ENCODE measurements around the gene NEURL4. TPM values are rescaled to one million over a fixed set of nuclear protein-coding genes. Genes with fewer than 3 reads are reported as not detected.
A peak's percentile ranks its signal among the peaks of the same experiment; 100 is the strongest.
"Not testable (repeated sequence)": the region's sequence is repeated elsewhere in the genome, so short reads cannot be mapped to it uniquely, and the experiment has no call there.

Gene NEURL4
- polyA plus RNA-seq, 6 donors from 2014 or later, result 1.2 to 2.7 (median 1.9) TPM; not detected in 1

- Mint-ChIP-seq H3K27ac (peak overlapping the region in 4 of 6 donors; percentile 74 to 98 (median 88)), H3K4me3 (peak overlapping the region; percentile 90 to 97 (median 95)), H3K36me3 (peaks cover 0 to 15% of the 10 kb centered on the region in 2 donors), H3K4me1 (peaks cover 45 to 52% (median 46%) of the 10 kb centered on the region in 3 donors)
- peak; percentile 34 to 41 for ATAC-seq (ENCODE audit: low read depth in 2 of 2)
- not testable (repeated sequence) for DNase-seq, H3K9me3 Mint-ChIP-seq, H3K27me3 Mint-ChIP-seq
These were observed 8.5 kb upstream of the NEURL4 start for GRCh38 chr17:7337600-7337999.

- DNase-seq (peak; percentile 61), ATAC-seq (ENCODE audit: low read depth in 2 of 2) (peak; percentile 93)
- peaks cover 0 to 12% of the 10 kb centered on the region in 2 donors for H3K36me3 Mint-ChIP-seq
- peak within 1 kb of the TSS; percentile 86 to 98 (median 94) for H3K27ac Mint-ChIP-seq
- H3K27me3 Mint-ChIP-seq, result no peaks in the 10 kb centered on the region
- H3K4me1 Mint-ChIP-seq, result peaks cover 46 to 57% (median 51%) of the 10 kb centered on the region in 3 donors
- no peaks in the 10 kb centered on the region for H3K9me3 Mint-ChIP-seq
- H3K4me3 Mint-ChIP-seq, result peak within 1 kb of the TSS; percentile 90 to 97 (median 95)
These were observed 7.4 kb upstream of the NEURL4 start, which contains the start of gene ACAP1 for GRCh38 chr17:7336240-7337175. Gene ACAP1 (plus strand): TSS chr17:7336529. CDS start chr17:7336735, 206 bp downstream.

GRCh38 chr17:7335765-7336164 is 6.6 kb upstream of the NEURL4 start:
- not testable (repeated sequence) for ATAC-seq (ENCODE audit: low read depth in 2 of 2); H3K27me3 Mint-ChIP-seq; H3K36me3 Mint-ChIP-seq; DNase-seq; H3K9me3 Mint-ChIP-seq
- peaks cover 46 to 58% (median 53%) of the 10 kb centered on the region in 3 donors for H3K4me1 Mint-ChIP-seq
- H3K27ac Mint-ChIP-seq, result peak overlapping the region in 5 of 6 donors; percentile 86 to 97 (median 91)
- peak overlapping the region; percentile 90 to 97 (median 95) for H3K4me3 Mint-ChIP-seq

- peaks cover 0 to 8% of the 10 kb centered on the region in 2 donors for H3K36me3 Mint-ChIP-seq
- ATAC-seq (ENCODE audit: low read depth in 2 of 2), result no peak
- DNase-seq, result no peak
- H3K9me3 Mint-ChIP-seq, result no peaks in the 10 kb centered on the region
- peak overlapping the region; percentile 42 to 97 (median 94) for H3K4me3 Mint-ChIP-seq
- H3K4me1 Mint-ChIP-seq, result peaks cover 45 to 64% (median 59%) of the 10 kb centered on the region in 3 donors
- peak overlapping the region in 5 of 6 donors; percentile 76 to 96 (median 89) for H3K27ac Mint-ChIP-seq
- H3K27me3 Mint-ChIP-seq, result no peaks in the 10 kb centered on the region
These were observed 5.9 kb upstream of the NEURL4 start for GRCh38 chr17:7334938-7335538.

GRCh38 chr17:7332600-7333069 is 3.5 kb upstream of the NEURL4 start:
- peak overlapping the region in 5 of 6 donors; percentile 47 to 92 (median 67) for H3K27ac Mint-ChIP-seq
- H3K27me3 Mint-ChIP-seq, result not testable (repeated sequence)
- peak; percentile 36 for DNase-seq

GRCh38 chr17:7332111-7332510 is 3.0 kb upstream of the NEURL4 start:
- peak overlapping the region in 2 of 6 donors; percentile 63 to 67 for H3K27ac Mint-ChIP-seq
- peak overlapping the region in 7 of 8 donors; percentile 30 to 79 (median 52) for H3K4me3 Mint-ChIP-seq
- no peak for ATAC-seq (ENCODE audit: low read depth in 2 of 2)
- peaks cover 53 to 67% (median 65%) of the 10 kb centered on the region in 3 donors for H3K4me1 Mint-ChIP-seq
- H3K9me3 Mint-ChIP-seq, result no peaks in the 10 kb centered on the region
- no peak for DNase-seq
- H3K27me3 Mint-ChIP-seq, result no peaks in the 10 kb centered on the region
- no peaks in the 10 kb centered on the region for H3K36me3 Mint-ChIP-seq

More at GRCh38 chr17:7332600-7333069, 3.5 kb upstream of the NEURL4 start:
- Mint-ChIP-seq H3K4me3 (peak overlapping the region; percentile 30 to 79 (median 46)), H3K4me1 (peaks cover 54 to 68% (median 67%) of the 10 kb centered on the region in 3 donors)
- not testable (repeated sequence) for H3K36me3 Mint-ChIP-seq; H3K9me3 Mint-ChIP-seq; ATAC-seq (ENCODE audit: low read depth in 2 of 2)

GRCh38 chr17:7330638-7331015 is 1.5 kb upstream of the NEURL4 start:
- DNase-seq, result no peak

GRCh38 chr17:7329997-7330637 is 982 bp upstream of the NEURL4 start:
- ATAC-seq (ENCODE audit: low read depth in 2 of 2) (peak; percentile 57 to 62), DNase-seq (peak; percentile 84)
- Mint-ChIP-seq H3K4me3 (peak overlapping the region; percentile 87 to 99 (median 96)), H3K36me3 (no peaks in the 10 kb centered on the region), H3K27ac (peak overlapping the region; percentile 93 to 98 (median 96)), H3K27me3 (no peaks in the 10 kb centered on the region), H3K9me3 (no peaks in the 10 kb centered on the region), H3K4me1 (peaks cover 40 to 56% (median 55%) of the 10 kb centered on the region in 3 donors)

More at GRCh38 chr17:7330638-7331015, 1.5 kb upstream of the NEURL4 start:
- Mint-ChIP-seq H3K27me3 (no peaks in the 10 kb centered on the region), H3K4me1 (peaks cover 45 to 61% (median 60%) of the 10 kb centered on the region in 3 donors), H3K27ac (peak overlapping the region in 3 of 6 donors; percentile 80 to 97 (median 96)), H3K36me3 (no peaks in the 10 kb centered on the region), H3K4me3 (peak overlapping the region; percentile 22 to 99 (median 93)), H3K9me3 (no peaks in the 10 kb centered on the region)
- no peak for ATAC-seq (ENCODE audit: low read depth in 2 of 2)

GRCh38 chr17:7329374-7329996 is 350 bp upstream of the NEURL4 start:
- ATAC-seq (ENCODE audit: low read depth in 2 of 2), result peak; percentile 67 to 71
- H3K27ac Mint-ChIP-seq, result peak overlapping the region; percentile 93 to 98 (median 96)
- H3K9me3 Mint-ChIP-seq, result no peaks in the 10 kb centered on the region
- H3K36me3 Mint-ChIP-seq, result no peaks in the 10 kb centered on the region
- no peaks in the 10 kb centered on the region for H3K27me3 Mint-ChIP-seq
- peak overlapping the region; percentile 87 to 99 (median 96) for H3K4me3 Mint-ChIP-seq
- H3K4me1 Mint-ChIP-seq, result peaks cover 39 to 53% (median 52%) of the 10 kb centered on the region in 3 donors
- DNase-seq, result peak; percentile 98

- Mint-ChIP-seq H3K27me3 (no peaks in the 10 kb centered on the region), H3K27ac (peak overlapping the region; percentile 1 to 96 (median 83)), H3K36me3 (no peaks in the 10 kb centered on the region), H3K4me1 (peaks cover 37 to 48% (median 47%) of the 10 kb centered on the region in 3 donors), H3K4me3 (peak overlapping the region; percentile 33 to 99 (median 91)), H3K9me3 (no peaks in the 10 kb centered on the region)
- ATAC-seq (ENCODE audit: low read depth in 2 of 2) (no peak), DNase-seq (no peak)
These were observed 1.1 kb downstream of the NEURL4 start for GRCh38 chr17:7328009-7328408.

GRCh38 chr17:7327501-7327900 is 1.6 kb downstream of the NEURL4 start:
- DNase-seq (no peak), ATAC-seq (ENCODE audit: low read depth in 2 of 2) (no peak)
- no peaks in the 10 kb centered on the region for H3K9me3 Mint-ChIP-seq
- peaks cover 32 to 45% (median 43%) of the 10 kb centered on the region in 3 donors for H3K4me1 Mint-ChIP-seq
- H3K36me3 Mint-ChIP-seq, result no peaks in the 10 kb centered on the region
- no peaks in the 10 kb centered on the region for H3K27me3 Mint-ChIP-seq
- H3K27ac Mint-ChIP-seq, result peak overlapping the region in 2 of 6 donors; percentile 15 to 84
- peak overlapping the region in 3 of 8 donors; percentile 32 to 99 (median 93) for H3K4me3 Mint-ChIP-seq

- DNase-seq (no peak), ATAC-seq (ENCODE audit: low read depth in 2 of 2) (no peak)
- no peaks in the 10 kb centered on the region for H3K9me3 Mint-ChIP-seq
- no peaks in the 10 kb centered on the region for H3K36me3 Mint-ChIP-seq
- H3K4me3 Mint-ChIP-seq, result peak overlapping the region in 2 of 8 donors; percentile 32 to 93
- no peak overlapping the region for H3K27ac Mint-ChIP-seq
- H3K4me1 Mint-ChIP-seq, result peaks cover 29 to 41% (median 39%) of the 10 kb centered on the region in 3 donors
- no peaks in the 10 kb centered on the region for H3K27me3 Mint-ChIP-seq
These were observed 2.1 kb downstream of the NEURL4 start for GRCh38 chr17:7327056-7327455.
